Neural crest cell (in vitro differentiated cells): Measurements from ENCODE around the gene GRM8. TPM values are rescaled to one million over a fixed set of nuclear protein-coding genes. Genes with fewer than 3 reads are reported as not detected.

ENCODE experiments used
- DNase-seq: peaks from one replicate; pipeline ENCODE4 v3.0.0; 2021; ENCODE audit warnings: low read depth, mixed read lengths, low spot score
- H3K27ac Mint-ChIP-seq: one replicate; pipeline ENCODE4 v1.8.0; 2021; ENCODE audit warnings: mild to moderate bottlenecking, mixed read lengths; ENCODE audit not compliant: unreplicated experiment
- H3K27me3 Mint-ChIP-seq: 2 replicates; pipeline ENCODE4 v1.8.0; 2021; ENCODE audit warnings: low read depth, mild to moderate bottlenecking, mixed read lengths
- H3K36me3 Mint-ChIP-seq: 2 replicates; pipeline ENCODE4 v1.8.0; 2021; ENCODE audit warnings: low read depth, mild to moderate bottlenecking, mixed read lengths
- H3K4me1 Mint-ChIP-seq: 2 replicates; pipeline ENCODE4 v1.8.0; 2021; ENCODE audit warnings: mixed read lengths
- H3K4me3 Mint-ChIP-seq: one replicate; pipeline ENCODE4 v1.8.0; 2021; ENCODE audit warnings: mild to moderate bottlenecking, mixed read lengths
- H3K9me3 Mint-ChIP-seq: 2 replicates; pipeline ENCODE4 v1.8.0; 2021; ENCODE audit warnings: mixed read lengths
- CTCF ChIP-seq: fragments of 200-600 bp; sonication (generic); conservative IDR thresholded peaks from 2 replicates; pipeline ENCODE4 v1.5.0; 2021; ENCODE audit warnings: antibody characterized with exemption, mild to moderate bottlenecking
- total RNA-seq: library from RNA; stranded (reverse); gene quantifications from 2 replicates; pipeline ENCODE4 v1.2.1, GENCODE V29; 2021

GRM8 gene
- total RNA-seq, 1 donor from 2014 or later, result 2.6 TPM

GRCh38 chr7:127158659-127159058 is 94.1 kb downstream of the GRM8 start:
- no peak for DNase-seq
- peaks cover 28% of the 10 kb centered on the region for H3K27me3 Mint-ChIP-seq
- H3K4me3 Mint-ChIP-seq, result no peak overlapping the region
- no peaks in the 10 kb centered on the region for H3K9me3 Mint-ChIP-seq
- no peaks in the 10 kb centered on the region for H3K4me1 Mint-ChIP-seq
- peak; percentile 47 for TF ChIP-seq CTCF
- H3K27ac Mint-ChIP-seq, result no peak overlapping the region
- H3K36me3 Mint-ChIP-seq, result no peaks in the 10 kb centered on the region

GRCh38 chr7:127154958-127155357 is 97.8 kb downstream of the GRM8 start:
- Mint-ChIP-seq H3K4me1 (no peaks in the 10 kb centered on the region), H3K9me3 (no peaks in the 10 kb centered on the region), H3K27me3 (peaks cover 21% of the 10 kb centered on the region), H3K36me3 (no peaks in the 10 kb centered on the region), H3K27ac (no peak overlapping the region), H3K4me3 (no peak overlapping the region)
- TF ChIP-seq CTCF, result no peak
- no peak for DNase-seq

DNA sequence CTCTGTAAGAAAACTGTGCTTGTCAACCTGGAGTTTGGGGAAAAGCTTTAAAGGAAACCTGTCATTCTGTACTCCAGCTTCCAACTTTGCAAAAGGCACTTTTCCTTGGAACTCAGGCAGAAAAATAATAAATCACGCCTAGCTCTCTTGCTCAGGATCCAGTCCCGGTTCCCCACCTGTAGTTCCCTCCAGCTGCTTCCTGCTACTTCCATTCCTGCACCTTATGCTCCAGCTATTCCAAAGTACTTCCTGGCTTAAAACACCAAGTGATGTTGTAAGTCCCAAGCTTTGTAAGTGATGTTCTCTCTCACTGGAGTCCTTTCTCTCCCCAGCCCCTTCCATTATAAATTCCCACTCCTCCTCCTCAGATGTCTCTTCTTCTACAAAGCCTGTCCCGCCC is 98.6 kb downstream of the GRM8 start:
- H3K27ac Mint-ChIP-seq, result no peak overlapping the region
- H3K4me3 Mint-ChIP-seq, result no peak overlapping the region
- H3K9me3 Mint-ChIP-seq, result no peaks in the 10 kb centered on the region
- H3K36me3 Mint-ChIP-seq, result no peaks in the 10 kb centered on the region
- H3K4me1 Mint-ChIP-seq, result no peaks in the 10 kb centered on the region
- H3K27me3 Mint-ChIP-seq, result peaks cover 21% of the 10 kb centered on the region
- no peak for TF ChIP-seq CTCF
- no peak for DNase-seq

- Mint-ChIP-seq H3K36me3 (no peaks in the 10 kb centered on the region), H3K9me3 (no peaks in the 10 kb centered on the region), H3K27me3 (peaks cover 21% of the 10 kb centered on the region), H3K27ac (no peak overlapping the region), H3K4me1 (no peaks in the 10 kb centered on the region), H3K4me3 (no peak overlapping the region)
- no peak for DNase-seq
- TF ChIP-seq CTCF, result no peak
These were observed 99.4 kb downstream of the GRM8 start for GRCh38 chr7:127153315-127153714.

DNA sequence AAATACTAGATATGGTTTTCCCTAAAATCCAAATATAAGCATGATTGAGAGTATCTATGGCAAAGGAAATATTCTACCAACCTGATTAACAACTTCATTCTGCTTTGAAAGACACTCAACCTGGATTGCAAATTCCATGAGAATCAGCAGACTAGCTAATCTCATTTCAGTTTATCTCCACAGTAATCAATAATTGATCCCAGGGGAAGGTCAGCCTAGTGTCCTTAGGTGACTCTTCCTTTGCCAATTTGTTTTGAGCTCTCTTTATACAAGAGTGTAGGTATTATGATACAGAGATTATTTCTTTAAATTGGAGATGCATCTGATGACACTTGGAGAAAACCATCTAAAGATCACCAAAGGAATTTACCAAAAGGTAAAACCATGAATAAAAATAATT is 100.3 kb downstream of the GRM8 start:
- Mint-ChIP-seq H3K27me3 (peaks cover 21% of the 10 kb centered on the region), H3K4me3 (no peak overlapping the region), H3K4me1 (no peaks in the 10 kb centered on the region), H3K36me3 (no peaks in the 10 kb centered on the region), H3K27ac (no peak overlapping the region), H3K9me3 (no peaks in the 10 kb centered on the region)
- TF ChIP-seq CTCF, result no peak
- no peak for DNase-seq

DNA sequence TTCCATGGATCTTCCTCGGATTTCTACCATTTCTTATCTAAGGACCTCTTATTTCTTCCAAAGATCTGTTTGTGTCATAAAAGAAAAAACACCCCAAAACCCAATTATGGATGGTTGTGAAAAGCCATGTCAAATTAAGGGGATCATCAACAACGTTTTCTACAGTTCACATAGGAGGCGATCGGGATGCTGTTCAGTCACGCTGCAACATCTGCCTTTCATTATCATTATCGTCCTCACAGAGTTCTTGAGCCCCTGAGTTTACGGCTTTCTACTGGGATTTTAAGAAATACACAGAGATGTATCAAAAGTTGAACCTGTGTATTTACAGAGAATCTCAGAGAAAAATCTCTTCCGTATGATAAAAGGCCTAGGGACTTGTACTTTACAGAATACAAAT is 101.4 kb downstream of the GRM8 start:
- DNase-seq, result no peak
- Mint-ChIP-seq H3K4me3 (no peak overlapping the region), H3K27me3 (peaks cover 16% of the 10 kb centered on the region), H3K4me1 (no peaks in the 10 kb centered on the region), H3K27ac (no peak overlapping the region), H3K9me3 (no peaks in the 10 kb centered on the region), H3K36me3 (no peaks in the 10 kb centered on the region)
- TF ChIP-seq CTCF, result no peak
